ENCODE measurements around the gene RABGAP1L. TPM values are rescaled to one million over a fixed set of nuclear protein-coding genes. Genes with fewer than 3 reads are reported as not detected.

RABGAP1L gene
- total and polyA plus RNA-seq, 2 of the 4 experiments (the other 2 are of a cell fraction): 7.9 to 26.7 TPM

DNA sequence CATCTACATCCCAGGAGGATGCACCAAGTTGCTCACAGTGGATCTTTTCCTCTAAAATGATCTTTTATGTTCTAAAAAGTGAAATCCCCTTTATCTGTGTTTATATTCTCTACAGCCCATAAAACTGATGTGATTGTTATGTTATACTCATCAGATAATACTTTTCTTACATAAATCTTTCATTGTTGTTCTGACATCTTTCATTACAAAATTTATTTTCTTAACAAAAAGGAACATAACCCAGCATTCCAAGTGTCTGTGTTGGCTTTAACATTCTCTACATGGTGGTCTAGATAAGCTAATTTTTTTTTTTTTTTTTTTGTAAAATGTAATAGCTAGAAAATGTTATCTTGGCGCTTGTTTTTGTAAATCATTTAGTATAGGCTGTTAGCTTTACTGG, 832.2 kb downstream of the RABGAP1L start (continued):
- TF ChIP-seq RFX5 (IDR thresholded peaks at IDR 0.05; ENCODE audit: low read depth, low read length) (no peak), NFE2L2 (IDR thresholded peaks at IDR 0.05; ENCODE audit: low read depth, low read length) (no peak), RCOR1 (IDR thresholded peaks at IDR 0.05; ENCODE audit: insufficient replicate concordance, low read length) (no peak), POLR2A (IDR thresholded peaks at IDR 0.05; ENCODE audit: low read depth, low read length) (no peak)

DNA sequence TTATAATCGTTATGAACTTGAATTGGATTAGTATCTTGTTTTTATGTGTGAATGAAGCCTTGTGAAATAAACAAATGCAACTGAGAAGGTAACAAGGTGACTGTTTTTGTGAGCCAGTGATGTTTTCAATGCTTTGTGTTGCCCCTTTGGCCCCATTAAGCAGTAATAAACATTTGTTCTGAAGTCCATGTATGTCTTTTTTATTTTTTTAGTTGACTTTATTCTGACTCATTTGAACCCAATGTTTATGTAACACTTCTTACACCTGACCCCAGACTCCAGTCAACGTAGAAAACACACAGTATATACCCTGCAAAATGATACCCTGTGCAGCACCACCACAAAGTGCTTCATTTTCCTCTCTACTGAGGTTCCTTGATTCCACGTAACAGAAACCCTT, 835.8 kb downstream of the RABGAP1L start:
- H2BK20ac ChIP-seq (ENCODE audit: low read depth, low read length): no peak overlapping the region
- H3K4me2 ChIP-seq (ENCODE audit: low read depth, low read length): no peak overlapping the region
- intact Hi-C loops (cut with micrococcal nuclease): loop anchor here (5.0 kb wide), 1 partner anchor 198 kb away; no protein-coding TSS in a partner anchor
- no peak overlapping the region for H2AK5ac ChIP-seq (ENCODE audit: low read depth, low read length)
- no peaks in the 10 kb centered on the region for H4K20me1 ChIP-seq (ENCODE audit: insufficient read depth, low read length)
- CTCF ChIA-PET: interaction anchor here (1.3 to 1.5 kb wide), 2 partner anchors 8 to 12 kb away, joined by 3 to 4 read pairs; no protein-coding TSS in a partner anchor
- peaks cover 2% of the 10 kb centered on the region; the same call in 1 of the 2 replicates for H3K4me1 ChIP-seq (ENCODE audit: control insufficient read depth, insufficient read depth, low read length)
- ATAC-seq (ENCODE audit: low read depth): no peak
- H2AFZ ChIP-seq (replicated peaks; ENCODE audit: low read length, poor library complexity): no peak overlapping the region
- H2BK5ac ChIP-seq (ENCODE audit: low read depth, low read length, poor library complexity, severe bottlenecking): no peak overlapping the region
- in situ Hi-C loops (cut with MboI; ENCODE audit: low sequenced_read_pairs): loop anchor here (25.0 kb wide), 1 partner anchor 733 kb away; no protein-coding TSS in a partner anchor
- H4K5ac ChIP-seq (ENCODE audit: low read depth, low read length): no peak overlapping the region
- no peak overlapping the region for H2BK15ac ChIP-seq (ENCODE audit: low read depth, low read length)
- no peak overlapping the region for H3K9ac ChIP-seq (ENCODE audit: low read depth, low read length)
- no peak overlapping the region for H3K4me3 ChIP-seq (ENCODE audit: insufficient read depth, low read depth, low read length)
- POLR2A ChIA-PET (ENCODE audit: unreplicated experiment): no interaction called here
- no peak overlapping the region for H3K14ac ChIP-seq (replicated peaks; ENCODE audit: low read depth, low read length)
- WGBS, 2 experiments (ENCODE audit: extremely low coverage in 2 of 2, insufficient read length in 1 of 2): no CpG with 5 or more reads among the region's 3 CpGs
- H3K27me3 ChIP-seq (ENCODE audit: control insufficient read depth, insufficient read depth, low read length): no peaks in the 10 kb centered on the region
- H3K9me1 ChIP-seq (ENCODE audit: insufficient read depth, low read length): no peaks in the 10 kb centered on the region
- H3K27ac ChIP-seq (ENCODE audit: insufficient read depth, low read length): no peak overlapping the region
- no peaks in the 10 kb centered on the region for H3K36me3 ChIP-seq (ENCODE audit: control insufficient read depth, insufficient read depth, low read length)
- H2AK9ac ChIP-seq (replicated peaks; ENCODE audit: low read depth, low read length, poor library complexity): no peak overlapping the region
- H3K56ac ChIP-seq (ENCODE audit: extremely low read depth, insufficient read depth, low read length): no peak overlapping the region
- DNase-seq: peak; percentile 16
- H3K79me1 ChIP-seq (ENCODE audit: low read depth in 1 of 2, low read length in 2 of 2): peaks cover 5 to 11% of the 10 kb centered on the region in 2 experiments; a peak in 2 of 4 replicates
- H2BK120ac ChIP-seq (ENCODE audit: low read depth, low read length): no peak overlapping the region
- H3K9me3 ChIP-seq (ENCODE audit: control insufficient read depth, insufficient read depth, low read length): no peaks in the 10 kb centered on the region
- no peak overlapping the region for H3K18ac ChIP-seq (ENCODE audit: low read depth, low read length)
- dilution Hi-C loops (cut with HindIII; ENCODE audit: low sequenced_read_pairs, unreplicated experiment): no loop called here
- H3K4ac ChIP-seq (ENCODE audit: low read depth, low read length): no peak overlapping the region
- H4K8ac ChIP-seq (ENCODE audit: low read depth in 2 of 2, low read length in 2 of 2): no peak overlapping the region
- H4K91ac ChIP-seq (ENCODE audit: insufficient read depth, low read depth, low read length): no peak overlapping the region
- BruUV-seq (replicated peaks): no TSS peak
- no peak overlapping the region for H3K23ac ChIP-seq (ENCODE audit: low read depth, low read length)
- TF ChIP-seq RCOR1 (IDR thresholded peaks at IDR 0.05; ENCODE audit: insufficient replicate concordance, low read length) (no peak), NFE2L2 (IDR thresholded peaks at IDR 0.05; ENCODE audit: low read depth, low read length) (no peak), RAD21 (IDR thresholded peaks at IDR 0.05; ENCODE audit: low read length) (no peak), CHD1 (IDR thresholded peaks at IDR 0.05; ENCODE audit: low read depth, low read length) (no peak), BHLHE40 (IDR thresholded peaks at IDR 0.05; ENCODE audit: low read depth, low read length) (no peak), RFX5 (IDR thresholded peaks at IDR 0.05; ENCODE audit: low read depth, low read length) (no peak), POLR2A (IDR thresholded peaks at IDR 0.05; ENCODE audit: low read depth, low read length) (no peak), CEBPB (IDR thresholded peaks at IDR 0.05; ENCODE audit: low read depth, low read length) (no peak), MXI1 (IDR thresholded peaks at IDR 0.05; ENCODE audit: borderline replicate concordance, low read depth, low read length) (no peak), FOS (IDR thresholded peaks at IDR 0.05; ENCODE audit: low read depth, low read length) (no peak), ELK1 (IDR thresholded peaks at IDR 0.05; ENCODE audit: borderline replicate concordance, low read depth, low read length) (no peak), MAFK (IDR thresholded peaks at IDR 0.05; ENCODE audit: low read depth, low read length) (no peak), SMC3 (IDR thresholded peaks at IDR 0.05; ENCODE audit: low read depth, low read length) (no peak), MAZ (IDR thresholded peaks at IDR 0.05; ENCODE audit: borderline replicate concordance, low read depth, low read length) (no peak)
- TF ChIP-seq, protein P1, sequence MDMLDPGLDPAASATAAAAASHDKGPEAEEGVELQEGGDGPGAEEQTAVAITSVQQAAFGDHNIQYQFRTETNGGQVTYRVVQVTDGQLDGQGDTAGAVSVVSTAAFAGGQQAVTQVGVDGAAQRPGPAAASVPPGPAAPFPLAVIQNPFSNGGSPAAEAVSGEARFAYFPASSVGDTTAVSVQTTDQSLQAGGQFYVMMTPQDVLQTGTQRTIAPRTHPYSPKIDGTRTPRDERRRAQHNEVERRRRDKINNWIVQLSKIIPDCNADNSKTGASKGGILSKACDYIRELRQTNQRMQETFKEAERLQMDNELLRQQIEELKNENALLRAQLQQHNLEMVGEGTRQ (IDR thresholded peaks at IDR 0.05; ENCODE audit: low read depth, low read length): no peak
